Measurements from ENCODE around the gene ADGRL3.

GRCh38 chr4:61359301-61359700 is 159.2 kb downstream of the ADGRL3 start:
- TF ChIP-seq CTCF (IDR thresholded peaks at IDR 0.05), result no peak
- TF ChIP-seq EP300 (IDR thresholded peaks at IDR 0.05), result no peak

All from esophagus muscularis mucosa (tissue), 3 donors.